ENCODE measurements around the gene ANO2. TPM values are rescaled to one million over a fixed set of nuclear protein-coding genes. Genes with fewer than 3 reads are reported as not detected.

ANO2 gene
- total RNA-seq: 33.1 and 41.0 TPM in 2 replicates

DNA sequence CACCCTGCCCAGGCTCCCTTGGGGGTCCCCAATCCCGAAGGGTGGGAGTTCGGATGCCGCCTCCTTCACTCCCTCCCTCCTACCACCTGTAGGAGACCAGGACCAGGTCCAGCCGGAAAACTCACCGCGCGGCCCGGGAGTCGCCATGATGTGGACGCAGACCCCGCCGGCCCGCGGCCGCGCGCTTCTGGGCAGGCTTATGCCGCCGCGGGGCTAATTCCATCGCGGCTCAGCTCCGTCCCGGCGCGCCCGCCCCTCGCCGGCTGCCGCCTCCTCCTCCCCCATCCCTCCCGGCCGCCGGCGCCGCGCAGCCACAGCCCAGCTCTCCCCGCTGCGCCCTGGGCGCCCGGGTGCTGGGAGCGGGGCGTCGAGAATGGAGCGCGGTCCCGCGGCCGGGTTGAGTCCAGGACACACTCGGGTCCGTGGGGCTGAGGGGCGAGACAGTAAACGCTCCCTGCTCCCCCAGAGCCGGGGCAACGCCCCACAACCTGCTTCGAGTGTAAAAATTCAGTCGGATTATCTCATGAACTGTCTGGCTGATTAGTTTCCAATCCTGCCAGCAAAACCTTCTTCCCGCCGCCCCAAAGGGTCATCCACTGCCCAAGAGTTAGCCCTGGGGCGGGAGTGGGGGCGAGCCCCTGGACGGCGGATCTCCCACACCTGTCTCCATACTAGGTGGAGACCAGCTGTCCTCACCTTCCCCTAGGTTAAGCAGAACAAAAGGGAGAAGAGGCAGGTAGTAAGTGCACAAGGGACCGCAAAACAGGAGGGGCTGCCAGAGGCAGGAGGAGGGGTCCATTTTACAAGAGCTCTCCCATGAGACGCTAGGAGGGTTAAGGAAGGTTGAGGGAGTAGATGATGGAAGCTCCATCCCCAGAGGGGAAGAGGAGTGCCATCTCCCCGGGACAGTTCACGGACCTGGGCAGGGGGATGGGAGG, at the start of gene ANO2:
Gene ANO2, minus strand, starts transcription at position 189 of the 938 bp plus-strand sequence. Its CDS starts 42 bp downstream, at position 147.

Other genes starting within 250 kb of the ANO2 start
- 1,197 and 1,224 TPM in 2 replicates for gene VWF, start 179.4 kb upstream of the ANO2 start, total RNA-seq